Hindlimb muscle (tissue), 1 donor: ENCODE measurements around the gene KLHL29. TPM values are rescaled to one million over a fixed set of nuclear protein-coding genes. Genes with fewer than 3 reads are reported as not detected.

ENCODE experiments used
- DNase-seq: peaks from one replicate; pipeline ENCODE4 v3.0.0-alpha.2; 2013
- polyA plus RNA-seq: library from polyadenylated mRNA; unstranded; fragments of 120-200 nt; gene quantifications from one replicate; pipeline ENCODE4 v1.2.1, GENCODE V29; 2013; ENCODE audit not compliant: insufficient read length

KLHL29 gene
- polyA plus RNA-seq, 1 donor = 7.6 TPM

GRCh38 chr2:23639406-23639982, 254.5 kb downstream of the KLHL29 start:
- no peak for DNase-seq

GRCh38 chr2:23640711-23641110, 255.7 kb downstream of the KLHL29 start:
- DNase-seq = no peak

- DNase-seq = no peak
Measured at GRCh38 chr2:23642516-23642915, 257.5 kb downstream of the KLHL29 start.

- no peak for DNase-seq
Measured at GRCh38 chr2:23645230-23645808, 260.3 kb downstream of the KLHL29 start.

GRCh38 chr2:23647563-23647962, 262.6 kb downstream of the KLHL29 start:
- no peak for DNase-seq

- no peak for DNase-seq
Measured at GRCh38 chr2:23649303-23649702, 264.3 kb downstream of the KLHL29 start.

- DNase-seq = no peak
Measured at GRCh38 chr2:23649819-23650218, 264.8 kb downstream of the KLHL29 start.

GRCh38 chr2:23651187-23652080, 266.5 kb downstream of the KLHL29 start:
- no peak for DNase-seq

GRCh38 chr2:23653326-23653725, 268.3 kb downstream of the KLHL29 start:
- no peak for DNase-seq

- DNase-seq = no peak
Measured at GRCh38 chr2:23654756-23655155, 269.8 kb downstream of the KLHL29 start.

GRCh38 chr2:23655934-23656596, 271.1 kb downstream of the KLHL29 start:
- no peak for DNase-seq

GRCh38 chr2:23656597-23656973, 271.6 kb downstream of the KLHL29 start:
- no peak for DNase-seq

GRCh38 chr2:23657371-23657770, 272.4 kb downstream of the KLHL29 start:
- DNase-seq = no peak

GRCh38 chr2:23657934-23658333, 273.0 kb downstream of the KLHL29 start:
- no peak for DNase-seq

- peak; percentile 43 for DNase-seq
Measured at GRCh38 chr2:23658466-23658942, 273.5 kb downstream of the KLHL29 start.

GRCh38 chr2:23659328-23659727, 274.3 kb downstream of the KLHL29 start:
- no peak for DNase-seq

- DNase-seq = no peak
Measured at GRCh38 chr2:23659773-23660172, 274.8 kb downstream of the KLHL29 start.

GRCh38 chr2:23660237-23660636, 275.3 kb downstream of the KLHL29 start:
- no peak for DNase-seq

- DNase-seq = no peak
Measured at GRCh38 chr2:23661276-23662050, 276.5 kb downstream of the KLHL29 start.

GRCh38 chr2:23662466-23662865, 277.5 kb downstream of the KLHL29 start:
- DNase-seq = no peak

- peak; percentile 73 for DNase-seq
Measured at GRCh38 chr2:23662941-23663920, 278.3 kb downstream of the KLHL29 start.
